Cardiac muscle cell (in vitro differentiated cells and primary cell): ENCODE data around the gene DHTKD1. TPM values are rescaled to one million over a fixed set of nuclear protein-coding genes. Genes with fewer than 3 reads are reported as not detected.

ENCODE experiments used
- DNase-seq, 2 donors: peaks; one replicate each; pipeline versions ENCODE4 v3.0.0 to v3.0.0-alpha.2; 2010 to 2017; ENCODE audit warnings: low read depth in 1 of 2, low spot score in 1 of 2
- H3K27ac ChIP-seq: fragments of 200-600 bp; sonication (generic); 2 replicates; pipeline ENCODE4 v1.5.1; 2016
- H3K27me3 ChIP-seq: fragments of 200-600 bp; sonication (generic); 2 replicates; pipeline ENCODE4 v1.6.0; 2016; ENCODE audit warnings: control low read depth
- H3K36me3 ChIP-seq: fragments of 200-600 bp; sonication (generic); 2 replicates; pipeline ENCODE4 v1.5.1; 2016; ENCODE audit warnings: control low read depth
- H3K4me1 ChIP-seq: fragments of 200-600 bp; sonication (generic); 2 replicates; pipeline ENCODE4 v1.8.1; 2017; ENCODE audit warnings: low read depth, mild to moderate bottlenecking, mixed run types
- H3K4me3 ChIP-seq: fragments of 200-600 bp; sonication (generic); 2 replicates; pipeline ENCODE4 v1.5.1; 2016; ENCODE audit warnings: mild to moderate bottlenecking
- H3K9me3 ChIP-seq: fragments of 200-600 bp; sonication (generic); 2 replicates; pipeline ENCODE4 v1.5.1; 2017; ENCODE audit warnings: low read depth, mild to moderate bottlenecking, control low read depth
- polyA plus RNA-seq: library from polyadenylated mRNA; unstranded; fragments of >200 nt; fragmentation: Nextera tagmentation; extraction: Ambion mirVana; gene quantifications from 2 replicates; pipeline ENCODE4 v1.2.1, GENCODE V29; 2016
- total RNA-seq: library from RNA; depleted of rRNA; stranded (reverse); fragments of >200 nt; gene quantifications from 2 replicates; pipeline ENCODE4 v1.2.3, GENCODE V29; 2016
- TF ChIP-seq, protein P1 (sequence below): IDR thresholded peaks from 2 replicates; pipeline ENCODE4 v1.5.1; 2012; ENCODE audit warnings: low read depth, mild to moderate bottlenecking, low read length

Gene DHTKD1
- total and polyA plus RNA-seq, 2 experiments from 2014 or later = 36.5 to 51.6 TPM

GRCh38 chr10:12055732-12056131 lies 13.0 kb upstream of the DHTKD1 start:
- DNase-seq = no peak
- H3K27me3 ChIP-seq = no peaks in the 10 kb centered on the region
- no peak overlapping the region for H3K4me3 ChIP-seq
- TF ChIP-seq, protein P1, sequence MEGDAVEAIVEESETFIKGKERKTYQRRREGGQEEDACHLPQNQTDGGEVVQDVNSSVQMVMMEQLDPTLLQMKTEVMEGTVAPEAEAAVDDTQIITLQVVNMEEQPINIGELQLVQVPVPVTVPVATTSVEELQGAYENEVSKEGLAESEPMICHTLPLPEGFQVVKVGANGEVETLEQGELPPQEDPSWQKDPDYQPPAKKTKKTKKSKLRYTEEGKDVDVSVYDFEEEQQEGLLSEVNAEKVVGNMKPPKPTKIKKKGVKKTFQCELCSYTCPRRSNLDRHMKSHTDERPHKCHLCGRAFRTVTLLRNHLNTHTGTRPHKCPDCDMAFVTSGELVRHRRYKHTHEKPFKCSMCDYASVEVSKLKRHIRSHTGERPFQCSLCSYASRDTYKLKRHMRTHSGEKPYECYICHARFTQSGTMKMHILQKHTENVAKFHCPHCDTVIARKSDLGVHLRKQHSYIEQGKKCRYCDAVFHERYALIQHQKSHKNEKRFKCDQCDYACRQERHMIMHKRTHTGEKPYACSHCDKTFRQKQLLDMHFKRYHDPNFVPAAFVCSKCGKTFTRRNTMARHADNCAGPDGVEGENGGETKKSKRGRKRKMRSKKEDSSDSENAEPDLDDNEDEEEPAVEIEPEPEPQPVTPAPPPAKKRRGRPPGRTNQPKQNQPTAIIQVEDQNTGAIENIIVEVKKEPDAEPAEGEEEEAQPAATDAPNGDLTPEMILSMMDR = no peak
- H3K9me3 ChIP-seq = no peaks in the 10 kb centered on the region
- H3K36me3 ChIP-seq = no peaks in the 10 kb centered on the region
- H3K4me1 ChIP-seq = no peaks in the 10 kb centered on the region
- no peak overlapping the region for H3K27ac ChIP-seq

GRCh38 chr10:12056748-12057147 lies 12.0 kb upstream of the DHTKD1 start:
- H3K9me3 ChIP-seq = no peaks in the 10 kb centered on the region
- peak in 1 of 2 donors; percentile 60 for DNase-seq
- no peak overlapping the region for H3K27ac ChIP-seq
- no peaks in the 10 kb centered on the region for H3K36me3 ChIP-seq
- no peaks in the 10 kb centered on the region for H3K4me1 ChIP-seq
- TF ChIP-seq, protein P1 = no peak
- no peak overlapping the region for H3K4me3 ChIP-seq
- no peaks in the 10 kb centered on the region for H3K27me3 ChIP-seq

DNA sequence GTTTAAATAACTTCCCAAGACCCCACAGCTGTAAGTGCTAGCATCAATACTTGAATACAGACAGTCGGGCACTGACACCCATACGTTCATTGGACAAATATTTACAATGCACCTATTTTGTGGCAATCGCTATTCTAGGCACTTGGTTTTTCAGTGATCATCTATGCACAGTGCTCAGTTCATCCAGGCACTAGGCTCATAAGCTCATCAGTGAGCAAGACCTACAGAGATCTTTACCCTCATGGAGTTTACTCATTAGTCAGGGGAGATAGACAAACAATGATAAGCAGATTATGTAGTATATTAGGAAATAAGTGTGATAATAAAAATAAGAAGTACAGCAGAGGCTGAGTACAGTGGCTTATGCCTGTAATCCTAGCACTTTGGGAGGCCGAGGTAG lies 7.6 kb upstream of the DHTKD1 start:
- no peaks in the 10 kb centered on the region for H3K27me3 ChIP-seq
- H3K36me3 ChIP-seq = no peaks in the 10 kb centered on the region
- peaks cover 3% of the 10 kb centered on the region for H3K4me1 ChIP-seq
- no peak overlapping the region for H3K4me3 ChIP-seq
- no peak for DNase-seq
- no peak overlapping the region for H3K27ac ChIP-seq
- TF ChIP-seq, protein P1 = no peak
- H3K9me3 ChIP-seq = no peaks in the 10 kb centered on the region

GRCh38 chr10:12062754-12063482 lies 5.8 kb upstream of the DHTKD1 start:
- DNase-seq = no peak
- no peaks in the 10 kb centered on the region for H3K36me3 ChIP-seq
- TF ChIP-seq, protein P1 = no peak
- H3K4me1 ChIP-seq = peaks cover 3% of the 10 kb centered on the region
- no peak overlapping the region for H3K27ac ChIP-seq
- H3K9me3 ChIP-seq = no peaks in the 10 kb centered on the region
- H3K4me3 ChIP-seq = no peak overlapping the region
- H3K27me3 ChIP-seq = no peaks in the 10 kb centered on the region

- no peak overlapping the region for H3K27ac ChIP-seq
- no peaks in the 10 kb centered on the region for H3K36me3 ChIP-seq
- peaks cover 3% of the 10 kb centered on the region for H3K4me1 ChIP-seq
- no peak overlapping the region for H3K4me3 ChIP-seq
- H3K9me3 ChIP-seq = no peaks in the 10 kb centered on the region
- peak in 1 of 2 donors; percentile 5 for DNase-seq
- H3K27me3 ChIP-seq = no peaks in the 10 kb centered on the region
- TF ChIP-seq, protein P1 = no peak
Observed at GRCh38 chr10:12063483-12063818, 5.3 kb upstream of the DHTKD1 start.
